H1 (cell line): ENCODE data around the gene SF3B2. TPM values are rescaled to one million over a fixed set of nuclear protein-coding genes. Genes with fewer than 3 reads are reported as not detected.
A peak's percentile ranks its signal among the peaks of the same experiment; 100 is the strongest.

Source experiments
- CTCF ChIA-PET: fragments of 300-600 bp; sonication (Branson Sonifier 250); formaldehyde crosslinking; loops from one replicate; lab custom pipeline; 2021; ENCODE audit not compliant: partially characterized antibody; lab: Charles Lee
- POLR2A ChIA-PET: fragments of 300-600 bp; sonication (Branson Sonifier 250); formaldehyde crosslinking; loops from one replicate; lab custom pipeline; 2021; ENCODE audit warnings: inconsistent platforms; ENCODE audit not compliant: partially characterized antibody; lab: Charles Lee
- DNase-seq, 2 experiments: peaks; one replicate each; pipeline versions ENCODE4 v3.0.0 to v3.0.0-alpha.2; 2010 to 2022; ENCODE audit warnings: low spot score in 2 of 2, low read depth in 1 of 2, mixed read lengths in 1 of 2
- FAIRE-seq: peaks from 2 replicates; lab custom pipeline; 2011; peaks lifted over from hg19 to GRCh38; lab: Jason Lieb, UNC
- H2AFZ ChIP-seq: 2 replicates; pipeline ENCODE4 v1.8.1; 2012; ENCODE audit warnings: low read length, inconsistent platforms
- H2AK5ac ChIP-seq: 2 replicates; pipeline ENCODE4 v1.6.1; 2013; ENCODE audit warnings: low read depth, low read length
- H2BK120ac ChIP-seq: replicated peaks from 2 replicates; pipeline ENCODE3; 2013; ENCODE audit warnings: low read depth, low read length, inconsistent platforms
- H2BK12ac ChIP-seq: 2 replicates; pipeline ENCODE4 v1.6.1; 2013; ENCODE audit warnings: low read depth, low read length
- H2BK15ac ChIP-seq: 2 replicates; pipeline ENCODE4 v1.6.1; 2013; ENCODE audit warnings: low read length
- H2BK20ac ChIP-seq: 2 replicates; pipeline ENCODE4 v1.6.1; 2013; ENCODE audit warnings: low read length
- H2BK5ac ChIP-seq: 2 replicates; pipeline ENCODE4 v1.6.1; 2013; ENCODE audit warnings: low read depth, low read length
- H3K14ac ChIP-seq: 2 replicates; pipeline ENCODE4 v1.6.1; 2013; ENCODE audit warnings: inconsistent platforms; ENCODE audit not compliant: insufficient read length
- H3K18ac ChIP-seq: 2 replicates; pipeline ENCODE4 v1.6.1; 2013; ENCODE audit warnings: low read length; ENCODE audit errors: extremely low read depth
- H3K23ac ChIP-seq: 2 replicates; pipeline ENCODE4 v1.6.1; 2013; ENCODE audit warnings: inconsistent platforms; ENCODE audit not compliant: insufficient read length
- H3K23me2 ChIP-seq: 2 replicates; pipeline ENCODE4 v1.6.1; 2013; ENCODE audit warnings: low read depth, low read length
- H3K27ac ChIP-seq: 2 replicates; pipeline ENCODE4 v1.6.1; 2011; ENCODE audit warnings: low read depth, low read length, inconsistent platforms
- H3K27me3 ChIP-seq, 4 experiments: replicated peaks in 1 of 4; 1 replicate in 1 of 4; 2 replicates in 3 of 4; pipeline versions ENCODE4 v1.6.1 to v1.8.1; 2011 to 2013; ENCODE audit warnings: low read length in 3 of 4, mild to moderate bottlenecking in 3 of 4, inconsistent platforms in 2 of 4, mixed read lengths in 2 of 4, moderate library complexity in 1 of 4; ENCODE audit not compliant: control insufficient read depth in 3 of 4, insufficient read depth in 3 of 4; ENCODE audit errors: extremely low read depth in 1 of 4
- H3K36me3 ChIP-seq, 4 experiments: 2 replicates each; pipeline versions ENCODE4 v1.6.1 to v1.8.1; 2011 to 2013; ENCODE audit warnings: mild to moderate bottlenecking in 4 of 4, low read length in 3 of 4, moderate library complexity in 2 of 4, control low read depth in 1 of 4, inconsistent platforms in 1 of 4; ENCODE audit not compliant: insufficient read depth in 4 of 4, control insufficient read depth in 2 of 4
- H3K4ac ChIP-seq: replicated peaks from 2 replicates; pipeline ENCODE3; 2013; ENCODE audit warnings: low read length, low read depth, mixed read lengths, inconsistent platforms; ENCODE audit not compliant: insufficient read length
- H3K4me1 ChIP-seq, 4 experiments: replicated peaks in 1 of 4; 1 replicate in 1 of 4; 2 replicates in 3 of 4; pipeline versions ENCODE4 v1.6.1 to v1.8.1; 2011 to 2013; ENCODE audit warnings: low read length in 3 of 4, inconsistent platforms in 2 of 4, mixed read lengths in 1 of 4; ENCODE audit not compliant: insufficient read depth in 4 of 4, control insufficient read depth in 3 of 4
- H3K4me2 ChIP-seq, 2 experiments: 2 replicates each; pipeline versions ENCODE4 v1.6.1 to v1.8.1; 2011 to 2013; ENCODE audit warnings: low read depth in 2 of 2, low read length in 2 of 2, control low read depth in 1 of 2, inconsistent platforms in 1 of 2, mild to moderate bottlenecking in 1 of 2; ENCODE audit not compliant: insufficient read depth in 1 of 2
- H3K4me3 ChIP-seq, 4 experiments: fragments of 200-600, 300-600 bp in 1 of 4; sonication (generic), shearing (Covaris generic), sonication (Bioruptor Twin) in 1 of 4; 2 replicates each; pipeline versions ENCODE4 v1.5.1 to v1.8.1; 2011 to 2016; ENCODE audit warnings: low read length in 4 of 4, low read depth in 3 of 4, control low read depth in 2 of 4, inconsistent platforms in 2 of 4, mild to moderate bottlenecking in 2 of 4, mixed read lengths in 1 of 4, moderate library complexity in 1 of 4; ENCODE audit not compliant: insufficient read depth in 2 of 4; ENCODE audit errors: extremely low read depth in 1 of 4
- H3K56ac ChIP-seq: replicated peaks from 2 replicates; pipeline ENCODE3; 2013; ENCODE audit warnings: low read depth, mild to moderate bottlenecking, mixed read lengths, low read length, inconsistent platforms; ENCODE audit not compliant: insufficient read length
- H3K79me1 ChIP-seq: 2 replicates; pipeline ENCODE4 v1.6.1; 2013; ENCODE audit warnings: low read depth, low read length, control low read depth
- H3K79me2 ChIP-seq, 2 experiments: 2 replicates each; pipeline versions ENCODE4 v1.6.1 to v1.8.1; 2012 to 2013; ENCODE audit warnings: low read length in 2 of 2, mild to moderate bottlenecking in 2 of 2, inconsistent platforms in 1 of 2; ENCODE audit not compliant: insufficient read depth in 2 of 2, control insufficient read depth in 1 of 2
- H3K9ac ChIP-seq, 4 experiments: replicated peaks in 1 of 4; 1 replicate in 1 of 4; 2 replicates in 3 of 4; pipeline versions ENCODE4 v1.6.1 to v1.8.1; 2011 to 2013; ENCODE audit warnings: low read depth in 3 of 4, low read length in 3 of 4, control low read depth in 2 of 4, mild to moderate bottlenecking in 2 of 4, moderate library complexity in 2 of 4, inconsistent platforms in 1 of 4; ENCODE audit errors: extremely low read depth in 1 of 4
- H3K9me3 ChIP-seq, 2 experiments: 2 replicates each; pipeline versions ENCODE4 v1.6.1 to v1.8.1; 2012 to 2013; ENCODE audit warnings: mild to moderate bottlenecking in 2 of 2, moderate library complexity in 2 of 2, control low read depth in 1 of 2, inconsistent platforms in 1 of 2, low read depth in 1 of 2, low read length in 1 of 2, mixed read lengths in 1 of 2; ENCODE audit not compliant: insufficient read depth in 2 of 2
- H4K20me1 ChIP-seq, 2 experiments: replicated peaks in 1 of 2; 2 replicates each; pipeline versions ENCODE3 to v1.8.1; 2011 to 2013; ENCODE audit warnings: inconsistent platforms in 2 of 2, low read length in 2 of 2, mild to moderate bottlenecking in 1 of 2; ENCODE audit not compliant: insufficient read depth in 2 of 2, control insufficient read depth in 1 of 2
- H4K5ac ChIP-seq: 2 replicates; pipeline ENCODE4 v1.6.1; 2013; ENCODE audit warnings: low read length, low read depth, mixed read lengths, inconsistent platforms; ENCODE audit not compliant: insufficient read length
- H4K8ac ChIP-seq: 2 replicates; pipeline ENCODE4 v1.8.0; 2013; ENCODE audit warnings: mild to moderate bottlenecking, moderate library complexity, low read length, inconsistent platforms; ENCODE audit not compliant: insufficient read depth; ENCODE audit errors: extremely low read depth
- H4K91ac ChIP-seq: replicated peaks from 2 replicates; pipeline ENCODE3; 2013; ENCODE audit warnings: low read length, mixed read lengths, inconsistent platforms; ENCODE audit not compliant: insufficient read length
- BCL11A ChIP-seq, 2 experiments: IDR thresholded peaks; one replicate each; pipeline ENCODE4 v1.6.1; 2011; ENCODE audit warnings: low read depth in 2 of 2, low read length in 2 of 2, mild to moderate bottlenecking in 2 of 2
- CEBPB ChIP-seq: IDR thresholded peaks from 2 replicates; pipeline ENCODE4 v1.6.1; 2012; ENCODE audit warnings: low read depth, low read length
- CTCF ChIP-seq, 3 experiments: IDR thresholded peaks; 1 replicate in 2 of 3; 2 replicates in 1 of 3; pipeline versions ENCODE4 v1.5.1 to v1.6.1; 2011; ENCODE audit warnings: low read length in 3 of 3, mild to moderate bottlenecking in 3 of 3, inconsistent platforms in 2 of 3, low read depth in 1 of 3, moderate library complexity in 1 of 3; ENCODE audit not compliant: insufficient read depth in 1 of 3; ENCODE audit errors: control extremely low read depth in 1 of 3
- NRF1 ChIP-seq: IDR thresholded peaks from 2 replicates; pipeline ENCODE4 v1.6.1; 2011; ENCODE audit warnings: mild to moderate bottlenecking, low read depth, low read length, improper control_type of control experiment
- POLR2AphosphoS5 ChIP-seq: IDR thresholded peaks from 2 replicates; pipeline ENCODE4 v1.6.1; 2011; ENCODE audit warnings: low read depth, low read length
- RFX5 ChIP-seq: IDR thresholded peaks from 2 replicates; pipeline ENCODE4 v1.6.1; 2011; ENCODE audit warnings: low read depth, low read length, improper control_type of control experiment, borderline replicate concordance
- RXRA ChIP-seq: IDR thresholded peaks from 2 replicates; pipeline ENCODE4 v1.6.1; 2011; ENCODE audit warnings: low read depth, mild to moderate bottlenecking, low read length, moderate library complexity; ENCODE audit not compliant: insufficient read depth
- SIN3A ChIP-seq, 2 experiments: IDR thresholded peaks in 1 of 2; conservative IDR thresholded peaks in 1 of 2; 2 replicates each; pipeline ENCODE4 v1.6.1; 2011 to 2012; ENCODE audit warnings: low read length in 2 of 2, improper control_type of control experiment in 1 of 2, low read depth in 1 of 2, mild to moderate bottlenecking in 1 of 2
- TCF12 ChIP-seq: IDR thresholded peaks from 2 replicates; pipeline ENCODE4 v1.6.1; 2011; ENCODE audit warnings: low read depth, mild to moderate bottlenecking, low read length
- WGBS, 2 experiments: shearing (Covaris generic) in 1 of 2; methylation state at CpG; one replicate each; pipeline versions ENCODE4 v1.1.6 to v1.1.7; 2013 to 2015; ENCODE audit warnings: low lambda C conversion rate in 2 of 2, mixed read lengths in 2 of 2, inconsistent platforms in 1 of 2, low coverage in 1 of 2, missing lambda C conversion rate in 1 of 2; ENCODE audit not compliant: insufficient replicate concordance in 2 of 2, insufficient coverage in 1 of 2, insufficient read length in 1 of 2; ENCODE audit errors: extremely low coverage in 1 of 2, missing lambda C conversion rate in 1 of 2; 5-methylcytosine and 5-hydroxymethylcytosine counted together
- polyA plus RNA-seq, 7 experiments: library from polyadenylated mRNA; depleted of rRNA in 3 of 7; stranded (reverse) in 5 of 7; unstranded in 2 of 7; fragments of >200 nt in 5 of 7; fragments of 200-250 nt in 2 of 7; gene quantifications; 1 replicate in 5 of 7; 2 replicates in 1 of 7; 4 replicates in 1 of 7; pipeline versions ENCODE4 v1.2.1 to v1.2.3, GENCODE V29; 2011 to 2013; ENCODE audit warnings: missing spikeins in 2 of 7, mixed read lengths in 2 of 7
- total RNA-seq: library from RNA; stranded (reverse); fragmentation: NEBNext Ultra II Directional; extraction: Animal tissue kit (Norgen Biotek cat#: 25700); gene quantifications from 2 replicates; pipeline ENCODE4 v1.2.1, GENCODE V29; 2021

The SF3B2 gene
- total and polyA plus RNA-seq, 2 of the 8 experiments (the other 6 are each of a cell fraction or from before 2014, with no cell fraction given) = 182 to 237 TPM

DNA sequence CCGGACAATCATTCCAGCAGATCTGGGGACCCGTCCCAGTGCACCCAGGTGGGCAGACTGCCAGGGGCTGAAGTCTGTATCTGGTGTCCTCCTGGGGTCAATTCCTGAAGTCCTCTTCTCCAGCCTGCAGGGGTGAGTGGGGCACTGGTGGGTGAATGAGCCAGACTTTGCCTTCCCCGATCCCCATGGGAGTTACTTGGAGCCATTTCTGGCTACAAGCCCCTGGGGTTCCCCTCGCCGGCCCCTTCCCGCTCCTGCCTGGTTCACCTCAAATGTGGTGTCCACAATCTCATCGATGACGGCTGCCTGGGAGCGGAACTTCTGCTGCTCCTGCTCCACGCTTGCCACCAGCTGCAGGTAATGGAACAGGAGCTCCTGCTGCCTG, 35.4 kb upstream of the SF3B2 start:
- Histone ChIP-seq H3K4me2 (no peak overlapping the region), H4K5ac (no peak overlapping the region), H3K9ac (no peak overlapping the region), H2BK12ac (no peak overlapping the region), H4K8ac (peak overlapping the region; percentile 51; the same call in 1 of the 2 replicates), H3K23me2 (no peaks in the 10 kb centered on the region; the same call in 1 of the 2 replicates), H2AK5ac (no peak overlapping the region), H3K4me1 (peaks cover 0 to 6% (median 2%) of the 10 kb centered on the region in 4 experiments; a peak in 3 of 7 replicates), H3K4ac (peak overlapping the region; percentile 38), H2BK120ac (no peak overlapping the region), H3K36me3 (no peaks in the 10 kb centered on the region), H3K18ac (no peak overlapping the region), H3K14ac (no peak overlapping the region), H2BK15ac (no peak overlapping the region), H4K20me1 (no peaks in the 10 kb centered on the region), H3K27ac (no peak overlapping the region), H3K79me2 (no peaks in the 10 kb centered on the region), H2BK5ac (no peak overlapping the region), H3K56ac (no peak overlapping the region), H3K79me1 (no peaks in the 10 kb centered on the region), H3K23ac (no peak overlapping the region), H2AFZ (no peak overlapping the region), H3K27me3 (peaks cover 4 to 18% (median 16%) of the 10 kb centered on the region in 4 experiments), H2BK20ac (no peak overlapping the region), H3K9me3 (no peaks in the 10 kb centered on the region), H4K91ac (no peak overlapping the region), H3K4me3 (no peak overlapping the region)
- CTCF ChIA-PET = interaction anchor here (1.1 kb wide), 1 partner anchor 129 kb away, joined by 3 read pairs; the partner anchor contains the start of gene FIBP
- TF ChIP-seq SIN3A (conservative IDR thresholded peaks at IDR 0.05 in 1 of 2, IDR thresholded peaks at IDR 0.05 in 1 of 2; ENCODE audit: low read depth in 1 of 2, low read length in 2 of 2) (no peak), RXRA (no peak), NRF1 (no peak), CTCF (IDR thresholded peaks at IDR 0.05; ENCODE audit: control extremely low read depth in 1 of 3, insufficient read depth in 1 of 3, low read depth in 1 of 3, low read length in 3 of 3) (no peak), BCL11A (IDR thresholded peaks at IDR 0.05; ENCODE audit: low read depth in 2 of 2, low read length in 2 of 2) (no peak), RFX5 (no peak), TCF12 (no peak), POLR2AphosphoS5 (no peak), CEBPB (no peak)
- FAIRE-seq = no peak
- POLR2A ChIA-PET = interaction anchor here (0.7 kb wide), 1 partner anchor 85 kb away, joined by 3 read pairs; no protein-coding TSS in a partner anchor
- DNase-seq = no peak
- WGBS, 2 experiments = 92% methylated on average over 10 of the region's 10 CpGs; no CpG with 5 or more reads in 1 of the 2 experiments
